GM18519 (cell line): ENCODE data around the gene RNF166.

Experiments
- ATAC-seq: cut with Tn5 transposase; IDR thresholded peaks from one replicate; pipeline ENCODE4 v1.9.1; 2021; ENCODE audit warnings: mild to moderate bottlenecking, moderate library complexity; ENCODE audit not compliant: unreplicated experiment, low FRiP score

Gene RNF166

DNA sequence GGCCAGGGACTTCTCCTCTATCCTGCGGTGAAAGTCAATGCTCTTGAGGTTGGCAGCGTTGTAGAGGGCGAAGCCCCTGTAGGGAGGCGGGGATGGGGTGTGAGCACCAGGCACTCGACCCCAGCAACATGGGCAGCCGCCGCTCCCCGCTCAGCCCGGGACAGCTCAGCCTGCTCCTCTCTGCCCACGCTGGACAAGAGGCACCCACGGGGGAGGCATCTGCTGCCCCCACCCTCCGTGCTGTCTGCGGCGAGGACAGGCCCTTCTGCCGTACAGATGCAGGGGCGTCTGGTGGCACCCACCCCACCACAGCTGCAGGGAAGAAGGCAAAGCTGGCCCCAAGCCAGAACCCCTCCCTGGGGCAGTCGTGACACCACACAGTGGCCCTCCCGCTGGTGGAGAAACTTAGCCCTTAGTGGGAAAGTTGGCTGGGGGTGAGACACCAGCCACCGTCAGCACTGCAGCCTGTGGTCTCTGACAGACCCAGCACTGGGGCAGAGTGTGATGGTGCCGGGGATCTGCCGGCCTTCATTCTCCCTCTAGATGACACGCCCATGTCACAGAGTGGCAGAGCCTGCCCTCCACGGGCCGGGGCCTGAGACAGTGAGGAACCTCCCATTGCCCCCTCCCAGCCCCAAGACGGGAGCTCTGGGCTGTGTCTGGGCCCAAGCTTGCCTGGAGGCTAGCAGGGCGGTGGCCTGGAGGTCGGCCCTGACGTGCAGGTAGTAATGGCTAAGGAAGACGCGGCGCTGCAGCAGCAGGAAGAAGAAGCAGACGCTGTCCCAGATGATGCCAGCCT, 19.6 kb upstream of the RNF166 start:
- no peak for ATAC-seq

DNA sequence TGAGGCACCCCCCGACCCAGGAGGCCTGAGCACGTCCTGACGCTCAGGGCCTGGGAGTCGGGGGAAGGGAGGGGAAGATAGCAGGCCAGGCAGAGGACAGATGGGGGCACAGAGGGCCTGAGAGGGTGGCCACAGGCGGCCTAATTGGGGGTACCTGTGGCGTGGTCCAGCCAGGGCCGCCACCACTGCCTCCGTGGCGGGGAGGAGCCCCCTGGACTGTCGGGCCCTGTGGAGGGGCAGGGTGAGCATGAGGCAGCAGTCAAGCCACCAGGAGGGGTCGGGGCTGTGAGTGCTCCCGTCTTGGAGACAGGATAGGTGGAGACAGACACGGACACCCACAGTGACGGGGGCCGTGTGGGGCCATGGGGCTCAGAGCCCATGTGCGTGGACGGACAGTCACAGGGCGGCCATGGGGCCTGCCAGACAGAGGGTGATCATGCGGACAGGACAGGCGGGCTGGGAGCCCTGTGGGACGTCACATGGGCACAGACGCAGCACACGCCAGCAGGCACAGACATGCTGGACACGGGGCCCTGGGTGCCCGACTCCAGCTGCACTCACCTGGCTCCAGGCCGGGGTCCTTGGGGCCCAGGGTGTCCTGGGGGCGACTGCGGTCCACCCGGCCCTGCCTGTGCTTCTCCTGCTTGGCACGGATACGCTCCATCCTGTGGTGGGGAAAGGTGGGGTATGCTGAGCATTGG, 18.8 kb upstream of the RNF166 start:
- no peak for ATAC-seq

DNA sequence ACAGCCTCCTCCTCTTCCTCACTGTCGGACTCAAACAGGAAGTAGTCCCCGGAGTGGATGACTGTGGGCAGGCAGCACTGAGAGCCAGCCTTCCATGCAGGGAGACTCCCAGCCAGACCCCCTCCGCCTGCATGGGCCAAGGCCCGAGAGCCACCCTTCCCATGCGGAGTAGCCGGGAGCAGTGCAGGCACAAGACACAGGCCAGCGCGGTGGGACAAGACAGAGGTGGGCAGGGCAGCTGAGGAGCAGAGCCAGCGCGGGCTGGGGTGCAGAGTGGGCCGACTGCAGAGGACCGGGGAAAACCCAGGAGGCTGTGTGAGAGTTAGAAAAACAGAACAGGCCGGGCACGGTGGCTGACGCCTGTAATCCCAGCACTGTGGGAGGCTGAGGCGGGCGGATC, 17.7 kb upstream of the RNF166 start:
- ATAC-seq = no peak

DNA sequence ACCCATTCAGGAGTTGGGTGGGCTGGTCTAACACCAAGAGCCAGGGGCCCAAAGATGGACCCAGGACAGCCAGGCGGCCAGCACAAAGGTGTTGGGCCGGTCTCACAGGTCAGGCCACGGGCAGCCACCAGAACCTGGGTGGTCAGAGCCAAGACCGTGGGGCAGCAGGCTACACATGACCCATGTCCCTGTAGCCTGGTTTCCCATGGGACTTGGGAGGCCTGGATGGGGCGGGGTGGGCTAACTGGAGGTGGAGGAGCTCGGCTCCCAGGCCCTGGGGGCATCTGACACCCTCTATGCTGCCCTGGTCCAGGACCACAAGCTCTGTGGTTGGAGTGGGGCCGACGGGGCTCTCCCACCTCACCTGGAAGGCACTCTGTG, 17.3 kb upstream of the RNF166 start:
- no peak for ATAC-seq

DNA sequence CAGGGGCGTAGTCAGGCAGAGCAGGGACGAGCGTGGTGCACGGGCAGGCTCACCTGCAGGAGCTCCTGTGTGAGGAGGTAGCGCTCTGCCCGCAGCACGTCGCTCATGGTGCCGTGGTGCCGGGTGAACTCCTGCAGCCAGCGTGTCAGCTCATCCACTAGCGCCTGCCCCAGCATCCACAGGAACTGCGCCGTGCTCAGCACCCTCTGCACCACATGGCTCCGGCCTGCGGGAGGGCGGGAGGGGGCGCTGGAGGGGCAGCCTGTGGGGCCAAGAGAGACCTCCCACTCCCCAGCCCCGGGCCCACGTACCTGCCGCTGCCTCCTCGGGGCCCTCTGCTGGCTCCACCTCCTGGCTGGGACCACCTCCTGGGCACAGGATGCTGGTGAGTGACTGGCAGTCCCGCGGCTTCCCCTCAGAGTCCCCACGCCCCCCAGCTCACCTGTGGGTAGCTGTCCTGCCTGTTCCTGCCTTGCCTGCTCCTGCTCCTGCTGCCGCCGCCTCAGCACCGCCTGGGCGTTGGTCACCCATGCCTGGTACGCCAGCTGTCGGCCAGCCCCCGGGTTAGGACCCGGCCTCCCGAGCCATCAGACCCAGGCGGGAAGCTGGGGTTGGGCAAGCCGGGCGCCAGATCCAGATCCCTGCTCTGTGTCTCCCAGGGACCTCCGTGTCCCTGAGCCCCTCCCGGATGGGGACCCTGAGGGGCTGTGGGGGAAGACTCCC, 16.7 kb upstream of the RNF166 start:
- no peak for ATAC-seq

DNA sequence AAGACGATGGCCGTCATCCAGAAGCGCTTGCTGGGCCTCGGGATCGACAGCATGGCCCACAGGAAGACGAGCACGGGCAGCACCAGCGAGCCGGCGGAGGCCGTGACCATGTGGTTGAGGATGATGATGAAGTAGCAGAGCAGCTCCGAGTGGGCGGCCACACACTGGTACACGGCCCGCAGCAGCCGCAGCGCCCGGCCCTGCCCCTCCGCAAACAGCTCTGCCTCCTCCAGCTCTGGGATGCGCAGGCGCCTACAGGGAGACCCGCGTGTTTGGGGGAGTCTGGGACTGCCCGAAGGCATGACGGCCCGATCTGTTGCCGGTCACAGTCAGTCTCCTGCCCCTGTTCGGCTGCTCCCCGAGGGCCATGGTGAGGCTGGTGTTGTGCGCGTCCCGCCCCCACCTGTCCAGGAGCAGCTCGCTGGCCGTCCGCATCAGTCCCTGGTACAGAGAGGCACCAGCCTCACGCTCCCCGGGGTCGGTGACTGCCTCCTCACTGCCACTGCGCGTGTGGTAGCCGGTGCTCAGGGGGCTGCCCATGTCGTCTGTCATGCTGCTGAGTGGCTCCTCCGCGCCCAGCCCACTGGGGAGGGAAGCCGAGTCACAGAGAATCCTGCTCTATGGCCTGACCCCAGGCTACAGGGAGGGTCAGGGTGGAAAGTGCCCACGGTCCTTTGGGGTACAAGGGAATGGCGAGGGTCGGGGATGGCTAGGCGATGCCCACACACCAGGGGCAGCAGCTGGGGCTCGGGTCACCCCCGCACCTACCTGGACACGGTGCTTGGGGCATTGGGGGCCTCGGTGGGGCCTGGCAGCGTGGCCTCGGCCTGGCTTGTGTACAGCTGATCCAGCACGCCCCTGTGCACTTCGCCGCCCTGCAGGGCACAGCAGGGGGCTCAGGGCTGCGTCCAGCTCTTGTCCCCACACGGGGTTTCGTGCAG, 15.9 kb upstream of the RNF166 start:
- ATAC-seq = no peak

DNA sequence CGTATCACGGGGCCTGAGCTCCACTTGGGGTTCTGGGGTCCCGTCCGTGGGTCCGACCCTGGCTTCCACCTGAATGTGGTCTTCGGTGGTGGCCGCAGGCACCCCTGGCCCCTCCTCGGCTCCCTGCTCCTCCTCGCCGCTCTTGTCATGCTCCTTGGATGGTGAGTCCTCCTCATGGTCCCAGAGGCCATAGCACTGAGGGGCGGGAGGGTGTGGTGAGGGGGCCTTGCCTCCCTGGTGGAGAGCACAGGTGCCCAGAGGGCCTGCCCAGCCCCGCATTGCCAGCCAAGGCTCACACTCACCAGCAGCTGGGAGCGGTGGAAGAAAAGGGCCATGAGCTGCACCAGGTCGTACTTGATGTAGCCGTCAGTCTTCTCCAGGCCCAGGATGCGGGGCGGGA, 15.0 kb upstream of the RNF166 start:
- ATAC-seq = no peak

DNA sequence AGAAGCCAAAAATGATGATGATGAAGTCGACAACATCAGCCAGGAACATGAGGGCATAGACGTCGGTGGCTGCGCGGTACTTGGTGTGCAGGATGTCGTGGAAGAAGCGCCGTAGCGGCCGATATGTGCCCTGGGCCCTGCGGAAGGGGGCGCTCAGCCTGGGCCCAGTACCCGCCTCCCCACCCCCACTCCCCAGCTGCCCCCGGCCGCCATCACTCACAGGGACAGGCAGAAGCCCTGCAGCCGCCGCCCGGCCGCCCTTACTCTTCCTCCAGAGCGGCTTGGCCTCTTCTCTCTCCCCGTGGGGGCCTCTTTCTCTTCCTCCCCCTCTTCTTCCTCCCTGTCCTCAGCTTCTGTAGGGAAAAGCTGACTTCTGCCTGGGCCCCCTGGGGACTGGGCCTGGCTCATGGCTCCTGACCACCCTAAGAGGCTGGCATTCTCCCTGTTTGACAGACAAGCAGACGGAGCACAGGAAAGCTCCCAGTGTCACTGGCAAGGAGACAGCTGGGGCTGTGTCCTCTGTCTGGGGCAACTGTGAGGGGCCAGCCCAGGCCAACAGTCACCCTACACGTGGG, 14.3 kb upstream of the RNF166 start:
- no peak for ATAC-seq

DNA sequence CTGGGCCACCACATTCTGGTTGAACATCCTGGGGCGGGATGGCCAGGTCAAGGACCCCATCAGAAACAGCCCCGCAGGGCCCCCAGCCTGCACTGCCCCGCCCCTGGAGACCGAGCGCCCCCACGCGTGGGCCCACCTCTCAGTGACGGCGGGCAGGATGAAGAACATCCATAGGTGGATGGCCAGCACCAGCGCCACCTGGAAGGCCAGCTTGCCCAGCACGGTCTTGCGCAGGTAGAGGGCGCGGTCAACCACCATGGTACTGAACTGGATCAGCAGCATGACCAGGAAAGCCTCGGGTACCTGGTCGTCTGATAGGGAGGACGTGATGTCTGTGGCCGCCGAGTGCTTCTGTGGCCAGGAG, 13.7 kb upstream of the RNF166 start:
- no peak for ATAC-seq

DNA sequence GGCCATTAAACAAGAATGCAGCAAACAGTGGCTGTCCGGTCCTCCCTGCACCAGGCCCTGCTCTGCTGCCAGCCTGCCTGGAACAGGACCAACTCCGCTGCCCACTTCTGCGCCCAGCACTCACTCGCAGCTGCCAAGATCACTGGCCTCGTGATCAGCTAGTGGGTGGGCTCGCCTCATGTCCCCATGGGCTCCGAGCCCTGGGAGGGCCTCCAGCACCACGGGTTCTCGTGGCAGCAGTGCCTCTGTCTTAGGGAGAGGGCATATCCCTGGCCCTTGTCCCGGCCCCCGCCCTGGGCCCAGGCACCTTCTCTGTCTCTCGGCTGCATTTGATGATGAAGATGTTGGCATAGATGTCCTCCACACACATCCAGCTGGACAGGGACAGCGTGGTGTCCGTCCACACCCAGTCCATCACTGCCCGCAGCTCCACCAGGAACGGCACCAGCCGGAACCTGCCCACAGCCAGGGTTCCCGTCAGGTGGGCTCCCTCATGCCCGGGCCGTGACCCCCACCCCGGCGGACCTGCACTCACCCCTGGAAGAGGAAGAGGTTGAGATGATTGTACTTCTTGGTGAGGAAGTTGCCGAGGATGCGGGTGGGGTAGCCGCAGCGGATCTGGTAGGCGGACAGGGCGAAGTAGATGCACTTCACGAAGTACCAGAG, 13.2 kb upstream of the RNF166 start:
- no peak for ATAC-seq

DNA sequence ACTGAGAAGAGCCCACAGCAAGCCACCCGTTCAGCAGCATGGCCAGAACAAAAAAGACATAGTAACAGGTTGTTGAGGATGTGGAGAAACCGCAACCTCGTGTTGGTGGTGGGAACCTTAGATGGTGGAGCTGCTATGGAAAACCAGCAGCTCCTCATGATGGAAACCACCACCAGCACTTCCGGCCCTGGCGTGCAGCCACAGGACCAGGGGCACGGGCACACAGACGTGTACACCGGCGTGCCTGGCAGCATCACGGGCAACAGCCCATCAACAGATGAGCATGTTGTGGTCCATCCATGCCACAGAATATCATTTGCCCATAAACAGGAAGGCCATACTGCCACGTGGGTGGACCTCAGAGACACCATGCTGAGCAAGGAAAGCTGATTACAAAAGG, 12.0 kb upstream of the RNF166 start:
- ATAC-seq = no peak

DNA sequence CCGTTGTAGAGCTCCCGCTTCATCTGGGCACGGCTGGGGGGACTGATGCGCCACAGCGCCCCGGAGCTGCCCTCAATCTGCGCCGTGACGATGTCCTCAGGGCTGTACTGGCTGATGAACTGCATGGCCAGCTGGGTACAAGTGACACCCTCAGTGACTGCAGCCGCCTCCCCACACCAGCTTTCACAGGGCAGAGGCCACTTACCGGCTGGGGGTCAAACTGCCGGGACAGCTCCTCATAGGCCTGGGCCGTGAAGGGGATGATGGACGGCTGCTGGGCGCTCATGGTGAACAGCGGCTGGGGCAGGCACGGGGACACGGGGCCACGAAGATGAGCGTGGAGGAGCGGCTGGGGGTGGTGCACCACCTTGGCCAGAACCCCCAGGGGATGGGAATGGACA, 10.4 kb upstream of the RNF166 start:
- ATAC-seq = no peak

DNA sequence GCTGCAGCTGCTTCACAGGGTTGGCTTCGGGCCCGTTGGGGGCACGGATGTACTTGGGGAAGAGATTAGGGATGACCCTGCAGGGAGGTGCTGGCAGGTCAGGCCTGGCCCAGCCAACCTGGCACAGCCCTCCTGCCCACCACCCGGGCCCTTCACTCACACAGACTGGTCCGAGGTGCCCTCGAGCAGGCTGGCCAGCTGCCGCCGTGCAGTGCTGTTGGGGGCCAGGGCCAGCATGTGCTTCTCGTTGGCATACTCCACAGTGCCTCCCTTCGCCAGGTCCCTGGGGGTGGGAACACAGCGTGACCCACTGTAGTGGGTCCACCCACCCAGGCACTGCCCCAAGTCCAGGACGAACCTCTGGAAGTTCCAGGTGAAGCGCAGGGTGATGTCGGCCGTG, 10.0 kb upstream of the RNF166 start:
- ATAC-seq = no peak

DNA sequence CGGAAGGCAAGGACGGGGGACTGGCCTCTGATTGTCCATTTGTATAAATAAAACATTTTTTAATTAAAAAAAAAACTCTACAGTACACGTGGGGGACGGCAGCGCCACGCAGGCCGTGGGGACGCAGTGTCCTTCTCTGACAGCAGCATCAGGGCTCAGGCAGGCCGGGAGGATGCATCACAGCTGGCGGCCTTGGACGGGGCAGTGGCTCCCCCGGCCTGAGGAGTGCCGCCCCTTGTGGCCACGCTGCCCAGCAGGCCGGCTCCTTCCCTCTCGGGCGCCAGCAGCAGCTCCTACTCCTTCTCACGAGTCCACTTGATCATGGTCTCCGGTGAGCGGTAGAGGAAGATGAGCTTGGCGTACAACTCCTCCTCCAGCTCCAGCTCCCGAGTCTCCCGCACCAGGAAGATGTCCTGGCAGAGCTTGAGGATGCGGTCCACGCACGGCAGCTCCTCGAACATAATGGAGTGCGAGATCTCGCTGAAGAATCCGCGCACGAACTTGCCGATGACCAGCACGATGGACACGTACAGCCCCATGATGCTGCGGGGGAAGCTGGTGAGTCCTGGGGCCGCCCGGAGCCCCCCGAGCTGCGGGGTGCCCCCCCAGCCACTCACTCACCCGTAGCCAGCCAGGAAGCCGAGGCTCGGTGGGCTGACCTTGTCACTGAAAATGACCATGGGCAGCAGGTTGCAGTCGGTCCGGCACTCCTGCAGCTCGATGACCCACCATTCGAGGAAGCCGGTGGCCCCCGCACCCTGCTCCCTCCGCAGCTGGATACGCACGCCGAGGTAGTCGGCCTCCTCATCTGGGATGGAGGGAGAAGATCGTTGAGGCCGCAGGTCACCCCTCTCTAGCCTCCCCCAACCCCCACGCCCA, 9.3 kb upstream of the RNF166 start:
- ATAC-seq = no peak

DNA sequence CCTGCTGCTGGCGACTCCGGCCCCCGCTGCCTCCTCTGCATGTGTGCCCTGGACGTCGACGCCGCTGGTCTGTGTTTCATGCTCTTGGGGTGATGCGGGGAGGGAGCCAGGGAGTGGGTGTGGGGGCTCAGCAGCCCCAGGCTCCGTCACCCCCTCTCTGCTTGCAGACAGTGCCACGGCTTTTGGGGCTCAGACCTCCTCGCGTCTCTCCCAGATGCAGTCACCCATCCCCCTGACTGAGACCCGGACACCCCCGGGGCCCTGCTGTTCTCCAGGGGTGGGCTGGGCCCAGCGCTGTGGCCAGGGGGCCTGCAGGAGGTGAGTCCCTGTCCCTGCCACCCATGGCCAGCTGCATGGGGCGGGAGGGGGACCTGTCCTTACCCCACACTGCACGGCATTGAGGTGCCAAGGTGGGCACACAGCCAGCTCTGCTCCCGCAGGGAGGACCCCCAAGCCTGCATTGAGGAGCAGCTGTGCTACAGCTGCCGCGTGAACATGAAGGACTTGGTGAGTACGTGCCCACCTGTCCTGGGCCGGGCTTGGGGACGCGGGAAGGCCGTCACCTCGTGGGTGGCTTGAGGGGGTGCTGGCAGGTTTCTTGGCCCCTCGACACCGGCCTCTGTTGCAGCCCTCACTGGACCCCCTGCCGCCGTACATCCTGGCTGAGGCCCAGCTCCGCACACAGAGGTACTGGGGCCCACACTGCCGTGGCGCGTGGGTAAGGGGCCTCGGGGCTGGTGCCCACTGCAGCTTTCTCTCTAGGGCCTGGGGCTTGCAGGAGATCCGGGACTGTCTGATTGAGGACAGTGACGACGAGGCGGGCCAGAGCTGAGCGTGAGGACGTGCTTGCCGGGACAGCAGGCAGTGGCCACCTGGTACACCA, 8.5 kb upstream of the RNF166 start:
- no peak for ATAC-seq

DNA sequence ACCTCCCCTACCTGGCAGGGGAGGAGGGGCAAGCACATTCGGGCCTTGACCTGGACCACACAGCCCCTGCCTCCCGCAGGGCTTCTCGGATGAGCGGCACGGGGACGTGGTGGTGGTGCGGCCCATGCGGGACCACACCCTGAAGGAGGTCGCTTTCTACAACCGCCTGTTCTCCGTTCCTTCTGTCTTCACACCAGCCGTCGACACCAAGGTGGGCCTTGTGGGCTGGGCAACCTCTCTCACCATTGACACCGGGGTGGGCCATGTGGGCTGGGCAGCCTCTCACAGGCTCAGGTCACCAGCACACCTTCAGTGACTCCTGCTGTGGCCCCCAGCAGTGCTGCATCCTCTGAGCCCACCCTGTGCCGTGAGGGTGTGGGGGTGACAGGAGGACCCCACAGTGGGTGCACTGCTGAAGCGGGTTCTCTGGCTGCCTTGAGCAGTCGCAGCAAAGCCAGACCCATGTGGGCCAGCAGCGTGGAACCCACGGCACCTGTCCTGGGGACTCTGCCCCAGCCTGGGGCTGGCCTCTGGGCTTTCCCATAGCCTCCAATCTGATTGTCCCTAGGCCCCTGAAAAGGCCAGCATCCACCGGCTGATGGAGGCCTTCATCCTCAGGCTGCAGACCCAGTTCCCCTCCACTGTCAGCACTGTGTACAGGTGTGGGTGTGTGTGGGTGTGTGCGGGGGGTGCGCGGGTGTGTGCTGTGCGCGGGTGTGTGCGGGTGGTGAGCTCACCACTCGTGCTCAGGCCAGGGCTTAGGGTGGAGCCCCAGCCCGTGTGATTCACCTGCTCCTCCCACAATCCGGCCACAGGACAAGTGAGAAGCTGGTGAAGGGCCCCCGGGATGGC, 7.6 kb upstream of the RNF166 start:
- no peak for ATAC-seq

DNA sequence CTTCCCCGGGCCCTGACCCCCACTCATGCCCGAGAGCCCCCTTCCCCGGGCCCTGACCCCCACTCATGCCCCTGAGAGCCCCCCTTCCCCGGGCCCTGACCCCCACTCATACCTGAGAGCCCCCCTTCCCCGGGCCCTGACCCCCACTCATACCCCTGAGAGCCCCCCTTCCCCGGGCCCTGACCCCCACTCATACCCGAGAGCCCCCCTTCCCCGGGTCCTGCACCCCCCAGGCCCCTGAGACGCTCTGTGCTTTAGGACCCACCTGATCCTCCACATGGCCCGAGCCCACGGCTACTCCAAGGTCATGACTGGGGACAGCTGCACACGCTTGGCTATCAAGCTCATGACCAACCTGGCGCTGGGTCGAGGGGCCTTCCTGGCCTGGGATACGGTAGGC, 6.8 kb upstream of the RNF166 start:
- ATAC-seq = no peak
